Prostate gland (tissue), 2 donors: ENCODE data around the gene LRSAM1.

ENCODE experiments used
- CTCF ChIP-seq, 4 experiments: fragments of 200-600 bp in 2 of 4; fragments of 450-650 bp in 2 of 4; sonication (generic) in 2 of 4; IDR thresholded peaks; 1 replicate in 3 of 4; 2 replicates in 1 of 4; pipeline ENCODE4 v1.5.1; 2016 to 2019; ENCODE audit warnings: antibody characterized with exemption in 4 of 4, mild to moderate bottlenecking in 2 of 4, moderate library complexity in 2 of 4
- POLR2A ChIP-seq: fragments of 450-650 bp; IDR thresholded peaks from one replicate; pipeline ENCODE4 v1.6.1; 2016; ENCODE audit warnings: antibody characterized with exemption, mild to moderate bottlenecking
- POLR2AphosphoS5 ChIP-seq: sonication (generic); formaldehyde crosslinking; IDR thresholded peaks from one replicate; pipeline ENCODE4 v1.6.1; 2017; ENCODE audit warnings: antibody characterized with exemption

- TF ChIP-seq CTCF (IDR thresholded peaks at IDR 0.05) (no peak), POLR2A (no peak), POLR2AphosphoS5 (no peak)
Measured at GRCh38 chr9:127524373-127524772, 73.1 kb downstream of the LRSAM1 start.
